DOHH2 (cell line): ENCODE data around the gene LIAS.

ENCODE experiments used
- CTCF ChIP-seq: fragments of 200-600 bp; sonication (generic); IDR thresholded peaks from one replicate; pipeline ENCODE4 v1.5.1; 2014; ENCODE audit warnings: antibody characterized with exemption, mild to moderate bottlenecking, low read depth, low read length; ENCODE audit not compliant: poor library complexity, severe bottlenecking
- EZH2phosphoT487 ChIP-seq: fragments of 200-600 bp; sonication (generic); IDR thresholded peaks from 2 replicates; pipeline ENCODE4 v1.6.1; 2017; ENCODE audit warnings: borderline replicate concordance, mild to moderate bottlenecking, antibody characterized with exemption, low read length, moderate library complexity, mixed read lengths

GRCh38 chr4:39510348-39510929 lies 51.6 kb downstream of the LIAS start:
- TF ChIP-seq CTCF = no peak
- no peak for TF ChIP-seq EZH2phosphoT487
